Measurements from ENCODE around the gene TBC1D13.
"Not testable (repeated sequence)": the region's sequence is repeated elsewhere in the genome, so short reads cannot be mapped to it uniquely, and the experiment has no call there.

The TBC1D13 gene

DNA sequence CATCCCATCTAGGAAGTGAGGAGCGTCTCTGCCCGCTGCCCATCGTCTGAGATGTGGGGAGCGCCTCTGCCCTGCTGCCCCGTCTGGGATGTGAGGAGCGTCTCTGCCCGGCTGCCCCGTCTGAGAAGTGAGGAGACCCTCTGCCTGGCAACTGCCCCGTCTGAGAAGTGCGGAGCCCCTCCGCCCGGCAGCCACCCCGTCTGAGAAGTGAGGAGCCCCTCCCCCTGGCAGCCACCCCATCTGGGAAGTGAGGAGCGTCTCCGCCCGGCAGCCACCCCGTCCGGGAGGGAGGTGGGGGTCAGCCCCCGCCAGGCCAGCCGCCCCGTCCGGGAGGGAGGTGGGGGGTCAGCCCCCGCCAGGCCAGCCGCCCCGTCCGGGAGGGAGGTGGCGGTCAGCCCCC, 7.0 kb upstream of the TBC1D13 start:
- DNase-seq; in situ Hi-C loops (cut with HindIII; ENCODE audit: low pct_ligation_motif_present, low pct_unique_long_range_greater_than_20kb, low sequenced_read_pairs): not testable (repeated sequence)

DNA sequence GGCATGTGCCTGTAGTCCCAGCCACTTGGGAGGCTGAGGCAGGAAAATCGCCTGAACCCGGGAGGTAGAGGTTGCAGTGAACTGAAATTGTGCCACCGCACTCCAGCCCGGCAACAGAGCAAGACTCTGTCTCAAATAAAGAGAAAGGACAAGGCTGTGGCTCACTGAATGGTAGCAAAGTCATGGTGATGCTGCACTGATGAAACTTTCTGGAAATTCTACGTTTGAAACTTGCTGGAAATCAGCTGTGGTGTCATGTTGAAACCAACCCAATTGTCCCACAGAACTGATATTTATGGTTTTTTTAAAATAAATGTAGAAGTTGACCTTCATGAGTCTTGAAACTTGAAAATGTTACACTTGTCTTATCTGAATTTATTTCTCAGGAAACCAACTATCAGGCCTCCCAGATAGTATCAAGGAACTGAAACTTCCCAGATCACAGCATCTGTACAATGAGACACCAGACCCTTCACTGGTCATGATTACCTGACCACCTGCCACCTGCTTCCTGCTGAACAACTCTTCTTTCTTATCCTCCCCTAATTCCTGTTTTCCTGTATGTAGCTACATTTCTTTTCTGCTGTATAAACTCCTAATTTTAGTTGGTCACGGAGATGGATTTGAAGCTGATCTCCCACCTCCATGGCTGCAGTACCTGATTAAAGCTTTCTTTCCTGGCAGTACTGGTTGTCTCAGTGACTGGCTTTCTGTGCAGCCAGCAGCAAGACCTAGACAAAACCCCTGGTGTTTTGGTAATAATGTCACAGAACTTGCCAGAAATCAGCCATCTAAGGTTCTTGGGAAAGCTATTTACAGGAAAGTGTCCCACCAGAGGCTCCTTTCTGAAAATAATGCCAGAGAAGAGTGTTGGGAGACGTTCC, 5.6 kb upstream of the TBC1D13 start:
- in situ Hi-C loops (cut with HindIII; ENCODE audit: low pct_ligation_motif_present, low pct_unique_long_range_greater_than_20kb, low sequenced_read_pairs), result no loop called here
- DNase-seq, result no peak

DNA sequence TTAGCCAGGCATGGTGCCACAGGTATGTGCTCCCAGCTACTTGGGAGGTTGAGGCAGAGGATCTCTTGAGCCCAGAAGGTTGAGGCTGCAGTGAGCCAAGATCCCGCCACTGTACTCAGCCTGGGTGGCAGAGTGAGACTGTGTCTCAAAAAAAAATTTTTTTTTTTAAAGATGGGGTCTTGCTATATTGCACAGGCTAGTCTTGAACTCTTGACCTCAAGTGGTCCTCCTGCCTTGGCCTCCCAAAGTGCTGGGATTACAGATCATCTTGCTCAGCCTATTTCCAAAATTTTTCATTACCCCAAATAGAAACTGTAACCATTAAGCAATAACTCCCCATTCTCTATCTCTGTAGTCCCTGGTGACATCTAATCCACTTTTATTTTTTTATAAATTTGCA, 4.4 kb upstream of the TBC1D13 start:
- no peak for DNase-seq
- in situ Hi-C loops (cut with HindIII; ENCODE audit: low pct_ligation_motif_present, low pct_unique_long_range_greater_than_20kb, low sequenced_read_pairs), result no loop called here

DNA sequence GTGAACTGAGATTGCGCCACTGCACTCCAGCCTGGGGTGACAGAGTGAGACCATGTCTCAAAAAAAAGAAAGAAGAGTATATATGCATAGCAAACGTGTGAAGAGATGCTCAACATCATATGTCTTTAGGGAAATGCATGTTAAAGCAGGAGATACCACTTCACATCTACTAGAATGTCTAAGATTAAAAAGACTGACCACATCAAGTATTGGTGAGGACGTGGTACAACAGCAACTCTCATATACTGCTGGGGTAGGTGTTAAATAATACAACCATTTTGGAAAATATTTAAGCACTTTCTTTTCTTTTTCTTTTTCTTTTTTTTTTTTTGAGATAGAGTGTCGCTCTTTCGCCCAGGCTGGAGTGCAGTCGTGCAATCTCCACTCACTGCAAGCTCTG, 1.6 kb upstream of the TBC1D13 start:
- no peak for DNase-seq
- in situ Hi-C loops (cut with HindIII; ENCODE audit: low pct_ligation_motif_present, low pct_unique_long_range_greater_than_20kb, low sequenced_read_pairs), result no loop called here

DNA sequence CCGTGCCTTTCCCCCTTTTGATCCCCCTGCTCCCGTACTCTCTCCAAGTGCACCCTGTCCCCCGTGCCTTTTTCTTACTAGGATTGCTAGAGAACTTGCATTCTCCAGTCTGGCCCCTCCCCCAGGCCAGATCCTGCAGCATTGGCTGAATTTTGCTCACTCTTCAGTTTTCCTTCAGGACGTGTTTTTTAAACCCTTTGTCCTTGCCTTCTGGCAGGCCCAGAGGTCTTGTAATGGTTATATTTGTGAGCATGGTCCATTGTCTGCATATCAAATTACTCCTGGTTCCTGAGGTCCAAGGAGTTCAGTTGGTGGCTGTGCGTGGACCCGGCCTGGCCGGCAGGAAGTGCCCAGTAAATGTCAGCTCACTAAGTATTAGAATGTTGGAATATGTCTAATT, 606 bp downstream of the TBC1D13 start:
- no peak for DNase-seq
- in situ Hi-C loops (cut with HindIII; ENCODE audit: low pct_ligation_motif_present, low pct_unique_long_range_greater_than_20kb, low sequenced_read_pairs), result no loop called here

DNA sequence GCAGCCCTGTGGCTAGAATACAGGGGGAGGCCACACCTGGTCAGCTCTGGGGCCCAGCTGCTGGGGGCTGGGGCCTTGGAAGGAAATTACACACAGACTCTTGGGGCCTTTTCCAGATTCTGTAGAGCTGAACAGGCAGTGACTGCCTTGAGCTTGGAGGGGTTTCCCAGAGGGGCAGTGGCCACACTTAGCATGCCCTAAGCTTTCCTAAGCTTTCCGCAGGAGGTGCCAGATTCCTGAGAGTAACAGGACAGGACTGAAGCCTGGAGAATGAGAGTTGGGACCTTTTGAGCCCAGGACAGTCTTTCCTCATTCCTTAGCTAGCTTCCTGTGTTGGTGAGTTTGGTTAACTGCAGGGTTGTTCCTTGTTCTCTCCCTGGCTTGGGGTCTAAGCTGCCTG, 1.4 kb downstream of the TBC1D13 start:
- in situ Hi-C loops (cut with HindIII; ENCODE audit: low pct_ligation_motif_present, low pct_unique_long_range_greater_than_20kb, low sequenced_read_pairs), result no loop called here
- no peak for DNase-seq

DNA sequence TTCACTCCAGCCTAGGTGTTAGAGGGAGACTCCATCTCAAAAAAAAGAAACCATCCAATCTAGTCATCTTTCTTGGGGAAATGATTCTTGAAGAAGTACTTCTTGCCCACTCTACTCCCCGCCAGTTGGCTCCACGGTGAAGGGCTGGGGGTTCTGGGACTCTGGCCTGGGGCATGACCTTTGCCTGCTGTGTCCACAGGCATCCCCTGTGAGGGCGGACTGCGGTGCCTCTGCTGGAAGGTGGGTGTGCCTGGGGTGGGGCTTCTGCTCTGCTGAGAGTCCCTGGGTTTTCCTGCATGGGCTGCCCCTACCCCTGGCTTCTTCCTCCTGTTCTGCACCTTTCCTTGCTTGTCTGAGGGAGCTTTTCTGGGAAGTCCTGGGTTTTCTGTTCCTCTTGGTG, 3.5 kb downstream of the TBC1D13 start:
- DNase-seq, result no peak
- in situ Hi-C loops (cut with HindIII; ENCODE audit: low pct_ligation_motif_present, low pct_unique_long_range_greater_than_20kb, low sequenced_read_pairs), result no loop called here

DNA sequence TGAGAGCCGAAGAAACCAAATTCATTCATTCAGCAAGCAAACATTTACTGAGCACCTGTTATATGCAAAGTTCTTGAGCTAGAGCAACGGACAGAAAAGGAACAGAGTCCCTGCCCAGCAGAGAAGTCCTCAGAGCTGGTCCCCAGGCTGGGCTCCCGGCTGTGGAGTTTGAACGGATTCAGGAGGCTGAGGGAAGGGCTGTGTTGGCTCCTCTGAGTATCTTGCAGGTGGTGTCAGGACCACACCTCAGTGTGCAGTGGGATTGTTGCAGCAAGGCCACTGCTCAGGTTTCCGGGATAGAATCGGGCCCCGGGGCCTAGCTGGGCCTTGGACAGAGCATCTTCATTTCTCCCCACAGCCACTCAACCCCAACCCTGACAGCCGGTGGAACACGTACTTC, 5.1 kb downstream of the TBC1D13 start:
- no peak for DNase-seq
- in situ Hi-C loops (cut with HindIII; ENCODE audit: low pct_ligation_motif_present, low pct_unique_long_range_greater_than_20kb, low sequenced_read_pairs), result no loop called here

DNA sequence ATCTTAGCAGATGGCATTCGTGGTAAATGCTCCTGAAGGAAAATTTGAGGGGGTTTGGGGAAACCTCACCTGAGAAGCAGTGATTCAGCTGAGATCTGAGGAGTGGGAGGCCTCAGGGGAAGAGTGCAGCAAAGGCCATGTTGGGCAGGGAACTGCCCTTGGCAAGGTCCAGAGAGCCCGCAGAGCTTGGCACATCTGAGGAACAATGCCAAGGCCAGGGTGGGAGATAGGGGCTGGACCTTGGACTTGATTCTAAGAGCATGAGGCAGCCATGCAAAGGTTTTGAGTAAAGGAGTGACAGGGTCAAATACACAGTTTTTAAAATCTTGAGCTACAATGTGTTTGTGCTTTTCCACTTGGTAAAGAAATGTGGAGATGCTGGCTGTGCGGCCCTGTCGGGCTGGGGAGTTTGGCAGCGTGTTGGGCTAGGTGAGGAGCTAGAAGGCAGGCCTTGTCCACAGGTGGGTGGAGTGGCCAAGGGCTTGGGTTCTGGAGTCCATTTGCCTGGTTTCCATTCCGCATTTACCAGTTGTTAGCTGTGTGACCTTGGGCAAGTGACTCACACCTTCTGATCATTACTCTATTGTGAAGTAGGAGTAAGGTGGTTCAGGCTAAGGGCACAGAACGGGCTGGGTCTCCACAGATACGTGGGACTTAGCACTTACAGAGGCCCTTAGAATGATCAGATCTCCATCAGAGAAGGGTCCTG, 6.1 kb downstream of the TBC1D13 start:
- in situ Hi-C loops (cut with HindIII; ENCODE audit: low pct_ligation_motif_present, low pct_unique_long_range_greater_than_20kb, low sequenced_read_pairs), result no loop called here
- no peak for DNase-seq

DNA sequence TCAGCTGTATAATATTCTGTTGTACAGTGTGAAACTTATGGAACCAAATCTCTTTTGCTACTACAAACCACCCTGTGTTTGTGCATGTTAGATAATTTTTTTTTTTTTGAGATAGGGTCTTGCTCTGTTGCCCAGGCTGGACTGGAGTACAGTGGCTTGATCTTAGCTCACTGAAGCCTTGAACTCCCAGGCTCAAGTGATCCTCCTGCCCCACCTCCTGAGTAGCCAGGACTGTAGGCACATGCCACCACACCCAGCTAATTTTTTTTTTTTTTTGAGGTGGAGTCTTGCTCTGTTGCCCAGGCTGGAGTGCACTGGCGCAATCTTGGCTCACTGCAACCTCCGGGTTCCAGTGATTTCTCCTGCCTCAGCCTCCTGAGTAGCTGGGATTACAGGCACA, 7.9 kb downstream of the TBC1D13 start:
- in situ Hi-C loops (cut with HindIII; ENCODE audit: low pct_ligation_motif_present, low pct_unique_long_range_greater_than_20kb, low sequenced_read_pairs); DNase-seq: not testable (repeated sequence)

DNA sequence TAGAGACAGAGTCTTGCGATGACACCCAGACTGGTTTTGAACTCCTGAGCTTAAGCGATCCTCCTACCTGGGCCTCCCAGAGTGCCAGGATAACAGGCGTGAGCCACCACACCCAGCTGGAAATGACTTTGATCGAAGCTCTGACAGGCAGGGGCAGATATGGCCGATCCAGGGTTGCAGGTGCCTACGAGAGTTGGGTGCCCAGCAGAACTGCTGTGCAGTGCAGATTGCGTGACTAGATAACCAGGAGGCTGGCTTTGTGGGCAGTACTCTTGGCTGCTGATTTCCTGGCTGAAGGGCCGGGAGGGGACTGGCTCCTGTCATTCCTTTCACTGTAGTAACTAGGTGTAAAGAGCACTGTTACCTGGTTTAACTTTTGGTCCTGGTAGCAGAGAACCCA, 11.8 kb downstream of the TBC1D13 start:
- in situ Hi-C loops (cut with HindIII; ENCODE audit: low pct_ligation_motif_present, low pct_unique_long_range_greater_than_20kb, low sequenced_read_pairs), result no loop called here

DNA sequence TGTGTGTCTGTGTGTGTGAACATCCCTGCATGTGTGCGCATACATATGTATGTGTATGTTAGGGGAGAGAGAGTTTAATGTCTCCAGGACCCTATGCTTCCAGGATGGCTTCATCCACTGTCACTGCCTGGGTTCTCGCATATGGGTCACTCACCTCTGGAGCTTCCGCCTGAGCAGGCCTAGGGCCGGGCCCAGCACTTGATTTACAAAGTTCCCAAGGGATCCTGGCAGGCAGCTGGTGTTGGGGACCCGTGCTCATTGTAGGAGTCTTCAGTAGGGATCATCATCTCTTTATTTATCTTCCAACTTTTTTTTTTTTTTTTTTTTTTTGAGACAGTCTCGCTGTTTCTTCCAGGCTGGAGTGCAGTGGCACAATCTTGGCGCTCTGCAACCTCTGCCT, 13.0 kb downstream of the TBC1D13 start:
- in situ Hi-C loops (cut with HindIII; ENCODE audit: low pct_ligation_motif_present, low pct_unique_long_range_greater_than_20kb, low sequenced_read_pairs), result no loop called here
- no peak for DNase-seq

More for the DNA sequence above, 11.8 kb downstream of the TBC1D13 start:
- DNase-seq, result no peak

DNA sequence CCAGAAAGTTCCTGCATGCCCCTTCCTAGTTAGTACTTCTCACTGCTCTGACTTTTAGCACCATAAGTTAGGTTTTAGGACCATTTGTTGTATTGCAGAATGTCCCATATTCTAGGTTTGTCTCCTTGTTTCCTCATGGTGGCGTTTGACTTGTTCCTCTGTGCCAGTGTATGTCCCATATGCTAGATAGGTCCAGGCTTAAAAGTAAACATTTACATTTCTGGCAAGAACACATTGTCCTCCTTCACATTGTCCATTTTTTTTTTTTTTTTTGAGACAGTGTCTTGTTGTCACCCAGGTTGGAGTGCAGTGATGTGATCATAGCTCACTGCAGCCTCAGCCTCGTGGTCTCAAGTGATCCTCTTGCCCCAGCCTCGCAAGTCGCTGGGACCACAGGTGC, 15.4 kb downstream of the TBC1D13 start:
- DNase-seq, result no peak
- in situ Hi-C loops (cut with HindIII; ENCODE audit: low pct_ligation_motif_present, low pct_unique_long_range_greater_than_20kb, low sequenced_read_pairs), result no loop called here

DNA sequence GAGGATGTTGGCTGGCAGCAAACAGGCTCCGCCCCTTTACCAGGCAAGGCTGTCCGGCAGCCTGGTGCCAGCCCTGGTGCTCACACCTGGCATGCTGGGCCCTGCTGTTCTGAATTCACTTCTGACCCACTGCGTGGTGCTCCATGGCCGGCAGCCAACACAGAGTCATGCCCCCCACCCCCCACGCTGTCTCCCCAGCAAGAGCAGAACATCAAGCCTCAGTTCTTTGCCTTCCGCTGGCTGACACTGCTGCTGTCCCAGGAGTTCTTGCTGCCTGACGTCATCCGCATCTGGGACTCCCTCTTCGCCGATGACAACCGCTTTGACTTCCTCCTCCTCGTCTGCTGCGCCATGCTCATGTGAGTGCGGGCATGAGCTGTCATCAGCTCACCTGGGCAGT, 18.6 kb downstream of the TBC1D13 start:
- in situ Hi-C loops (cut with HindIII; ENCODE audit: low pct_ligation_motif_present, low pct_unique_long_range_greater_than_20kb, low sequenced_read_pairs), result no loop called here
- no peak for DNase-seq

DNA sequence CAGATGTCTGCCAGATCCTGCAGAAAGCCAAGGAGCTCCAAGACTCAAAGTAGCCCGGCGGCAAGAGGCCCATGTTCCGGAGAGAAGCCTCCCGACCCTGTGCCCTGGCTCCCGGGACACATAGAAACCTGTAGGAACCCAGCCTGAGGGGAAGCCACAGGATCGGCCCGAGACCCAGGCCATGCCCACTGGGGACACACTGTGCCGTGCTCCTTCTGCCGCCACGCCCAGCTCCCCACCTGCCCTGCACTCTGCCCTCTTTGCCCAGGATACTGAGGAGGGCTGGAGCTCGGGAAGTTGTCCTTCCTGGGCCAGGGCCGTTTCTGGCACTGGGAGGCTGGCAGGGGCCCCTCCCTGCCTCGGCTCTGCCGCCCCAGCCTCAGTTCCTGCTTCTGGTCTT, 20.8 kb downstream of the TBC1D13 start:
- in situ Hi-C loops (cut with HindIII; ENCODE audit: low pct_ligation_motif_present, low pct_unique_long_range_greater_than_20kb, low sequenced_read_pairs), result no loop called here
- DNase-seq, result no peak

DNA sequence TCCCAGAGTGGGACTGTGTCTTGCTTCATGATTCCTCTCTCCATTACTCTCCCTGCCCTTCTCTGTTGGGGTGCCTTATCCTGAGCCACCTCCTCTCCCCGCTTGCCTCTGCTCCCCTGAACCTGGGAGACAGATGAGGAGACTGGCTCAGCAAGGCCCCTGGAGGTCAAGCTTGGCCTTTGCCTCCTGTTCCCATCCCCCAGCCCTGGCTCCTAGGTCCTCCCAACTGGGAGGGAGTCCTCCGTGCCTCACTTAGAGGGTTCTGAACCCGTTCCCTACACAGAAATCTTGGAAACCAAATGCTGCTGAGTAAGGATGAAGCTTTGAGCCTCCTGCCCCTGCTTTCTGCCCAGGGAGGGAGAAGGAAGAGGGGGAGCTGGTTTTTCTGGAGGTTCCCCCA, 21.5 kb downstream of the TBC1D13 start:
- in situ Hi-C loops (cut with HindIII; ENCODE audit: low pct_ligation_motif_present, low pct_unique_long_range_greater_than_20kb, low sequenced_read_pairs), result no loop called here
- DNase-seq, result no peak

DNA sequence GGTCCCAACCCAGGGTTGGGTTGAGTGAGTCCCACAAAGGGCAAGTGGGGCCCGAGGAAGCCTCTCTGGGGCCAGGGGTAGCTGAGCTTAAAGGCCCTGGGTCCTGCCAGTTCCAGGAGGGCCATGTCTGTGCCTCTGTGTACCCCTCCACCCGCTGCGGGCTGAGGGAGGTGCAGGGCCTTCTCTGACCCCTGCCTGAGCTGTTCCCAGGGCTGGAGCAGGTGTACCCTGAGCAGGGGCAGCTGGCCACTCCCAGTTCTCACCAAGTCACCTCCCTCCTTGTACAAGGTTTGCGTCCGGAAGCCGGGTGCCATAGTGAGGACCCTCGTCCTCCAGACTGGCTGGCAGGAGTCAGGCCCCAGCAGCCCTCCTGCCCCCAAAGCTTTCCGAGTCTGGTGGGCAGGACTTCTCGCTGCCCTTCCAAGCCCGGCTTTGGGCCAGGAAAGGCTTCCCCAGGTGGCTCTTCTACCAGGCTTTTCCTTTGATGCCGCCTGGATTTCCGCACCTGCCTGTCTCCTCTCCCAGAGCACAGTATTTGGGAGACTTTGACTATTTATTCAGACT, 22.1 kb downstream of the TBC1D13 start:
- in situ Hi-C loops (cut with HindIII; ENCODE audit: low pct_ligation_motif_present, low pct_unique_long_range_greater_than_20kb, low sequenced_read_pairs), result no loop called here
- DNase-seq, result no peak

DNA sequence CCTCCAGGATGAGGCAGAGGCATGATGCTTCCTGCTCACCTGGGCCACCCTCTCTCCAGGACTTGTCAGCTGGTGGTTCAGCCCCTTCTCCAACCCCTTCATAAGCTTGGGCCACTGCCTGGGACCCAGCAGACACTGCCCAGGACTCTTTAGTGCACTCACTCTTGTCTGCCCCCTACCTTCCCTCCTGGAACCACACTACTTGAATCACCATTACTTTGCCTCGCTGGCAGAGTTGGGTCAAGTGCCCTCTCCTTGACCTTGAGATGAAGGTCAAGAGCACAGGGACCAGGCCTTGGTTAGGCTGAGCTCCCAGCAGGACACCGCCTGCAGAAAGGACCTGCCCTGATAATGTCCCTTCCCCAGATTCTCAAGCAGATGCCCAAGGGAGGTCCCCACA, 22.8 kb downstream of the TBC1D13 start:
- in situ Hi-C loops (cut with HindIII; ENCODE audit: low pct_ligation_motif_present, low pct_unique_long_range_greater_than_20kb, low sequenced_read_pairs), result no loop called here
- DNase-seq, result no peak

DNA sequence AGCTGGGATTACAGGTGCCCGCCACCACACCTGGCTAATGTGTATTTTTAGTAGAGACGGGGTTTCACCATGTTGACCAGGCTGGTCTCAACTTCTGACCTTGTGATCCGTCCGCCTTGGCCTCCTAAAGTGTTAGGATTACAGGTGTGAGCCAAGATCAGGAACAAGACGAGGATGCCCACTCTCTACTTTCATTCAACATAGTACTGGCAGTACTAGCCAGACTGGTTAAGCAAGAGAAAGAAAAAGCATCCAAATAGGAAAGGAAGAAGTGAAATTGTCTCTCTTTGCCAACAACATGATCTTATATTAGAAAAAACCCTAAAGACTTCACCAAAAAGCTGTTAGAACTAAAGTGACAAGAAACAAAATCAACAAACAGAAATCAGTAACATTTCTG, 23.8 kb downstream of the TBC1D13 start:
- no peak for DNase-seq
- in situ Hi-C loops (cut with HindIII; ENCODE audit: low pct_ligation_motif_present, low pct_unique_long_range_greater_than_20kb, low sequenced_read_pairs), result no loop called here

All from ACHN (cell line).